ENCODE results near the gene SH3D19. TPM values are rescaled to one million over a fixed set of nuclear protein-coding genes. Genes with fewer than 3 reads are reported as not detected.
"Not testable (repeated sequence)": the region's sequence is repeated elsewhere in the genome, so short reads cannot be mapped to it uniquely, and the experiment has no call there.

SH3D19 gene
- total and polyA plus RNA-seq, 9 donors: 44.0 to 117 (median 91.4) TPM

DNA sequence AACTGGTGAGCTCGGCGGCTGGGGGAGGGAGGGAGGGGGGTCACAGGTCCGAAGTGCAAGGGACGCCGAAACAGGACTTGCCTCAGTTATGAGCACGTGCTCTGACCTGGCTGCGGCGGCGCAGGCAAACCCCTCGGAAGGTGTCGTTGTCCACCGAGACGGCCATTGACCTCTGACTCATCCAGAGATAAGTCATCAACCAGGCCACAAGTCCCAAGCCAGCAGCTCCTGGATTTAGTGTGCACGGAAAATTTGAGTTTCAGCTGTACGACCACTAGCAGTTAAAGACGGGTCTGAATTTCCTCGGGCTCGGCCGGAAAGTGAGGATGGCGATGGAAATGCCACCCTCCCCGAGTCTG, 674 bp downstream of the SH3D19 start:
- H3K27me3 ChIP-seq: no peaks in the 10 kb centered on the region
- H3K4me1 ChIP-seq (ENCODE audit: insufficient read depth): peaks cover 11% of the 10 kb centered on the region
- WGBS, 3 donors: 0 to 2% (median 1%) methylated on average over 21 of the region's 21 CpGs
- intact Hi-C loops (cut with DNase I): loop anchor here in 2 of 4 donors (10.0 kb wide), 2 partner anchors 160 to 190 kb away; no protein-coding TSS in a partner anchor
- H3K27ac ChIP-seq: peak overlapping the region; percentile 84 to 93
- TF ChIP-seq POLR2A (IDR thresholded peaks at IDR 0.05) (no peak), EP300 (IDR thresholded peaks at IDR 0.05) (no peak)
- TF ChIP-seq, protein P1, sequence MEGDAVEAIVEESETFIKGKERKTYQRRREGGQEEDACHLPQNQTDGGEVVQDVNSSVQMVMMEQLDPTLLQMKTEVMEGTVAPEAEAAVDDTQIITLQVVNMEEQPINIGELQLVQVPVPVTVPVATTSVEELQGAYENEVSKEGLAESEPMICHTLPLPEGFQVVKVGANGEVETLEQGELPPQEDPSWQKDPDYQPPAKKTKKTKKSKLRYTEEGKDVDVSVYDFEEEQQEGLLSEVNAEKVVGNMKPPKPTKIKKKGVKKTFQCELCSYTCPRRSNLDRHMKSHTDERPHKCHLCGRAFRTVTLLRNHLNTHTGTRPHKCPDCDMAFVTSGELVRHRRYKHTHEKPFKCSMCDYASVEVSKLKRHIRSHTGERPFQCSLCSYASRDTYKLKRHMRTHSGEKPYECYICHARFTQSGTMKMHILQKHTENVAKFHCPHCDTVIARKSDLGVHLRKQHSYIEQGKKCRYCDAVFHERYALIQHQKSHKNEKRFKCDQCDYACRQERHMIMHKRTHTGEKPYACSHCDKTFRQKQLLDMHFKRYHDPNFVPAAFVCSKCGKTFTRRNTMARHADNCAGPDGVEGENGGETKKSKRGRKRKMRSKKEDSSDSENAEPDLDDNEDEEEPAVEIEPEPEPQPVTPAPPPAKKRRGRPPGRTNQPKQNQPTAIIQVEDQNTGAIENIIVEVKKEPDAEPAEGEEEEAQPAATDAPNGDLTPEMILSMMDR (IDR thresholded peaks at IDR 0.05): no peak
- peak overlapping the region; percentile 80 for H3K4me3 ChIP-seq
- DNase-seq: peak; percentile 51 to 60 (median 56)
- H3K36me3 ChIP-seq: no peaks in the 10 kb centered on the region
- no peaks in the 10 kb centered on the region for H3K9me3 ChIP-seq

DNA sequence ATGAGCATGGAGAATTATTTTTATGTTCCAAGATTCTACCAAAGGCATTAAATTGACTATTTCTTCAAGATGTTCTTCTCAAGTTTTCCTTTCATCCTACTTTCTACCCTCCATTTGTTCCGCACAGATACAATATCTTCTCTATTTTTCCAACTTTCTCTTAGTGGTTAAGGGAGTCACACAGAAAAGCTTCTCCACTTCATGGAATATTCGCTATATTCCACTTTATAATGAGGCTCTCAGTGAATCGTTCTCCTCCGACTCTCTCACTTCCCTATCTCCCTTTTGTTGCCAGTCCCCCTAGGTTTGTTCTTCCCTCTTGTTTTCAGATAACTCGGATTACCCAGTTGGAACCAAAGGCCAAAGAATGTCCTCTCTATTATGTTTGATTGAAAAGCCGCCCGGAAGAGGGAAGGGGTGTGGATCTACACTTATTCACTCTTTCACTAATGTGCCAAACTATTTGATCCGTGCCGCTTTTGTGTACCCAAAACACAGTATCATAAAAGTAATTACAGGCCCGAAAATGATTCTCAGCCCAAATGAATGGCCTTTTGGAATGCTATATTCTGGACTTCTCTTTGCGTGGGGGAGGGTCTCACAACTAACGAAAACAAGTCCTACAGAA, 1.2 kb downstream of the SH3D19 start:
- intact Hi-C loops (cut with DNase I): loop anchor here in 2 of 4 donors (10.0 kb wide), 2 partner anchors 159 to 189 kb away; no protein-coding TSS in a partner anchor
- H3K4me1 ChIP-seq (ENCODE audit: insufficient read depth): peaks cover 11% of the 10 kb centered on the region
- peak overlapping the region; percentile 80 for H3K4me3 ChIP-seq
- no peaks in the 10 kb centered on the region for H3K9me3 ChIP-seq
- 4 to 13% (median 6%) methylated on average over 12 of the region's 12 CpGs for WGBS, 3 donors
- no peaks in the 10 kb centered on the region for H3K27me3 ChIP-seq
- DNase-seq: no peak
- H3K36me3 ChIP-seq: no peaks in the 10 kb centered on the region
- peak overlapping the region; percentile 84 to 93 for H3K27ac ChIP-seq
- TF ChIP-seq, protein P1 (IDR thresholded peaks at IDR 0.05): no peak
- TF ChIP-seq POLR2A (IDR thresholded peaks at IDR 0.05): no peak
- TF ChIP-seq EP300 (IDR thresholded peaks at IDR 0.05): no peak

DNA sequence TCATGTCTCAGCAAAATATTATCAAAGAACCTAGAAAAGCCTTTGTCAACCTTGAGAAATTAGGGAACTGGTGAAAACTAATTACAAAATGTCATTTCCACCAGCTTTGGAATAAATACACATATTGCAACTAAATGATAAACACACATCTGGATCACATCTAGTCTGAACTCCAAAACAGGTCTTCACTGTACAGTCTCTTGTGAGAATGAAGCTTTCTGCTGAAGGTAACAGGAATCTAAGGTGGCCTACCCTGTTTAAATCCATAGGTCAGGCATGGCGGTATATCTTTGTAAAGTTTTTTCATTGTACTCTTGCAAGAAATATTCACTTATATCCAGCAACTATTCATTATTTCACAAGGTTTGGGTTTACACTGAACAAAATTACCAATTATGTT, 1.7 kb downstream of the SH3D19 start:
- WGBS, 3 donors: 42 to 58% (median 49%) methylated on average over 1 of the region's 1 CpG
- Histone ChIP-seq H3K27me3 (no peaks in the 10 kb centered on the region), H3K4me3 (peak overlapping the region; percentile 80), H3K9me3 (no peaks in the 10 kb centered on the region), H3K4me1 (ENCODE audit: insufficient read depth) (peaks cover 11% of the 10 kb centered on the region), H3K27ac (peak overlapping the region in 1 of 2 donors; percentile 93), H3K36me3 (no peaks in the 10 kb centered on the region)
- TF ChIP-seq EP300 (IDR thresholded peaks at IDR 0.05): no peak
- TF ChIP-seq POLR2A (IDR thresholded peaks at IDR 0.05): no peak
- TF ChIP-seq, protein P1 (IDR thresholded peaks at IDR 0.05): no peak
- intact Hi-C loops (cut with DNase I): loop anchor here in 2 of 4 donors (10.0 kb wide), 2 partner anchors 159 to 189 kb away; no protein-coding TSS in a partner anchor
- DNase-seq: no peak

DNA sequence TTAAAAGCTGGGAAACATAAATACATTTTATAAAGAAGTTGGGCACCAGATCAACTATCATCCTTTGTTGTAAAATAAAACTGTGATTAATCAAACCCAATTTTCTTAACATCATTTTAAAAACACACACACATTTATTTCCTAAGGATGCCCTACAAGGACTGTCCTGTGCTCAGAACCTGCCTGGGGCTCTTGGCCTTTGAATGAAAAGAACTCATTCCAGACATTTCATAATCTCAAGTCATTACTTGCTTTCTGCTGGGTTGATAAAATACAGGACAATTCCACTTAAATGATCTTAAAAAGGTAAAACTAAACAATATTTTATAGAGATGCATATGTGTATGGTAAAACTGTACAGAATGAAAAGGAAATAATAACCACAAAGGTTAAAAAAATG, 2.8 kb downstream of the SH3D19 start:
- H3K4me1 ChIP-seq (ENCODE audit: insufficient read depth): peaks cover 13% of the 10 kb centered on the region
- DNase-seq: no peak
- no peaks in the 10 kb centered on the region for H3K36me3 ChIP-seq
- TF ChIP-seq, protein P1 (IDR thresholded peaks at IDR 0.05): no peak
- TF ChIP-seq POLR2A (IDR thresholded peaks at IDR 0.05) (no peak), EP300 (IDR thresholded peaks at IDR 0.05) (no peak)
- no peaks in the 10 kb centered on the region for H3K9me3 ChIP-seq
- peak overlapping the region in 1 of 2 donors; percentile 93 for H3K27ac ChIP-seq
- H3K27me3 ChIP-seq: no peaks in the 10 kb centered on the region
- intact Hi-C loops (cut with DNase I): loop anchor here in 2 of 4 donors (10.0 kb wide), 2 partner anchors 158 to 188 kb away; no protein-coding TSS in a partner anchor
- H3K4me3 ChIP-seq: peak overlapping the region; percentile 80

DNA sequence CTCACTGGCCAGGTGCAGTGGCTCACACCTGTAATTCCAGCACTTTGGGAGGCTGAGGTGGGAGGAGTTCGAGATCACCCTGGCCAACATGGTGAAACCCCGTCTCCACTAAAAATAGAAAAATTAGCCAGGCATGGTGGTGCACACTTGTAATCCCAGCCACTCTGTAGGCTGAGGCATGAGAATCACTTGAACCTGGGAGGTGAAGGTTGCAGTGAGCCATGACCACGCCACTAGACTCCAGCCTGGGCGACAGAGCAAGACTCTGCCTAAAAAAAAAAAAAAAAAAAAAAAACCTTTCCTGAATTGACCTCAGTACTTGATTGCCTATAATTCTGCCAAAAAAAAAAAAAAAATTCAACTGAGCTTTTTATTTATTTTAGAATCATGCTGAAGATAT, 3.2 kb downstream of the SH3D19 start:
- H3K4me3 ChIP-seq: not testable (repeated sequence)

More for the DNA sequence above, 3.2 kb downstream of the SH3D19 start:
- H3K36me3 ChIP-seq, H3K27me3 ChIP-seq, H3K9me3 ChIP-seq, DNase-seq: not testable (repeated sequence)
- 48 to 65% (median 50%) methylated on average over 4 of the region's 4 CpGs for WGBS, 3 donors
- Histone ChIP-seq H3K27ac (peak overlapping the region in 1 of 2 donors; percentile 28), H3K4me1 (ENCODE audit: insufficient read depth) (peaks cover 13% of the 10 kb centered on the region)
- intact Hi-C loops (cut with DNase I): loop anchor here in 2 of 4 donors (10.0 kb wide), 2 partner anchors 157 to 187 kb away; no protein-coding TSS in a partner anchor

All from ovary (tissue), 9 donors.